Spleen (tissue), 11 donors: ENCODE measurements around the gene ARHGAP19. TPM values are rescaled to one million over a fixed set of nuclear protein-coding genes. Genes with fewer than 3 reads are reported as not detected.

Experiments used
- DNase-seq: peaks from one replicate; pipeline ENCODE4 v3.0.0-alpha.2; 2020
- H3K27ac ChIP-seq, 8 donors: fragments of 200-600 bp; sonication (generic) in 7 of 8; 1 replicate in 4 of 8; 2 replicates in 4 of 8; pipeline versions ENCODE4 v1.5.0 to v1.8.0; 2016 to 2021; ENCODE audit warnings: inconsistent platforms in 4 of 8, mild to moderate bottlenecking in 4 of 8, moderate library complexity in 1 of 8
- H3K27me3 ChIP-seq, 7 donors: fragments of 200-600 bp; sonication (generic) in 6 of 7; replicated peaks in 1 of 7; 1 replicate in 4 of 7; 2 replicates in 3 of 7; pipeline versions ENCODE4 v1.5.0 to v1.8.0; 2016 to 2021; ENCODE audit warnings: inconsistent platforms in 3 of 7, mild to moderate bottlenecking in 1 of 7
- H3K36me3 ChIP-seq, 6 donors: fragments of 200-600 bp; sonication (generic) in 5 of 6; 1 replicate in 4 of 6; 2 replicates in 2 of 6; pipeline versions ENCODE4 v1.5.0 to v1.8.0; 2016 to 2021; ENCODE audit warnings: inconsistent platforms in 2 of 6
- H3K4me1 ChIP-seq, 6 donors: fragments of 200-600 bp; sonication (generic) in 5 of 6; 1 replicate in 3 of 6; 2 replicates in 3 of 6; pipeline versions ENCODE4 v1.5.0 to v1.8.0; 2016 to 2021; ENCODE audit warnings: inconsistent platforms in 3 of 6
- H3K4me3 ChIP-seq, 8 donors: fragments of 200-600 bp; sonication (generic) in 7 of 8; 1 replicate in 4 of 8; 2 replicates in 4 of 8; pipeline versions ENCODE4 v1.5.0 to v1.8.0; 2016 to 2021; ENCODE audit warnings: inconsistent platforms in 4 of 8, mild to moderate bottlenecking in 4 of 8, moderate library complexity in 2 of 8
- H3K9me3 ChIP-seq, 8 donors: fragments of 200-600 bp; sonication (generic) in 7 of 8; 1 replicate in 4 of 8; 2 replicates in 4 of 8; pipeline versions ENCODE4 v1.5.0 to v1.8.0; 2016 to 2021; ENCODE audit warnings: inconsistent platforms in 4 of 8
- CTCF ChIP-seq, 11 experiments: fragments of 200-600 bp in 7 of 11; fragments of 450-650 bp in 4 of 11; sonication (generic) in 4 of 11; IDR thresholded peaks in 8 of 11; conservative IDR thresholded peaks in 3 of 11; 1 replicate in 7 of 11; 2 replicates in 4 of 11; pipeline versions ENCODE4 v1.4.0 to v1.8.0; 2016 to 2021; ENCODE audit warnings: antibody characterized with exemption in 11 of 11, inconsistent platforms in 4 of 11, mild to moderate bottlenecking in 1 of 11
- POLR2A ChIP-seq, 3 donors: fragments of 450-650 bp; IDR thresholded peaks; one replicate each; pipeline ENCODE4 v1.5.1; 2017; ENCODE audit warnings: antibody characterized with exemption in 3 of 3, mild to moderate bottlenecking in 1 of 3
- POLR2AphosphoS5 ChIP-seq, 3 donors: sonication (generic); formaldehyde crosslinking; IDR thresholded peaks; one replicate each; pipeline ENCODE4 v1.5.1; 2017; ENCODE audit warnings: antibody characterized with exemption in 3 of 3
- WGBS, 5 donors: extraction: QIAGEN DNeasy Blood & Tissue Kit in 3 of 5; methylation state at CpG; one replicate each; pipeline versions ENCODE4 v1.1.5 to v1.1.7; 2013 to 2018; 5-methylcytosine and 5-hydroxymethylcytosine counted together
- intact Hi-C: fragments of 100-400 bp; cut with DNase I; formaldehyde crosslinking; loops from one replicate; pipeline ENCODE4 v1.15.0; 2023; ENCODE audit warnings: low total_unique reads
- polyA plus RNA-seq, 3 donors: library from polyadenylated mRNA; stranded (reverse); fragments of 200-250 nt; gene quantifications; one replicate each; pipeline ENCODE4 v1.2.1, GENCODE V29; 2013
- total RNA-seq, 7 donors: library from RNA; depleted of rRNA in 3 of 7; stranded (reverse); fragments of >200 nt in 3 of 7; fragmentation: NEBNext Ultra II Directional in 4 of 7; extraction: Animal tissue kit (Norgen Biotek cat#: 25700) in 4 of 7; gene quantifications; one replicate each; pipeline versions ENCODE4 v1.1.0 to v1.2.1, GENCODE V29; 2016 to 2021
- donor health status: healthy with polysubstance abuse.
- donor health status: DM: no; HTN: no; CAD: no; lungs with moderate emphysema.
- donor health status: DM: no; HTN: no; CAD: no.
- donor health status: Bipolar disorder and iron deficiency.
- donor health status: healthy.
- donor health status: DM: no; HTN: no; CAD: no.
- donor health status: DM: yes; HTN: yes; CAD: no.

The ARHGAP19 gene
- total and polyA plus RNA-seq, 10 donors: 3.1 to 35.3 (median 25.1) TPM

GRCh38 chr10:97230146-97230545, 62.3 kb downstream of the ARHGAP19 start:
- Histone ChIP-seq H3K4me1 (peaks cover 0 to 5% (median 0%) of the 10 kb centered on the region in 6 donors), H3K4me3 (no peak overlapping the region), H3K27me3 (no peaks in the 10 kb centered on the region), H3K9me3 (no peaks in the 10 kb centered on the region), H3K27ac (no peak overlapping the region), H3K36me3 (peaks cover 0 to 98% (median 55%) of the 10 kb centered on the region in 6 donors)
- intact Hi-C loops: no loop called here
- WGBS, 5 donors: 78 to 100% (median 95%) methylated on average over 1 of the region's 1 CpG
- TF ChIP-seq CTCF (IDR thresholded peaks at IDR 0.05 in 8 of 11, conservative IDR thresholded peaks at IDR 0.05 in 3 of 11) (no peak), POLR2A (IDR thresholded peaks at IDR 0.05) (no peak), POLR2AphosphoS5 (IDR thresholded peaks at IDR 0.05) (no peak)
- DNase-seq: no peak

- H3K4me3 ChIP-seq: no peak overlapping the region
- H3K4me1 ChIP-seq: peaks cover 0 to 8% (median 1%) of the 10 kb centered on the region in 6 donors
- H3K36me3 ChIP-seq: peaks cover 0 to 98% (median 56%) of the 10 kb centered on the region in 6 donors
- 83 to 89% (median 89%) methylated on average over 1 of the region's 1 CpG for WGBS, 5 donors
- no peaks in the 10 kb centered on the region for H3K9me3 ChIP-seq
- intact Hi-C loops: no loop called here
- H3K27ac ChIP-seq: no peak overlapping the region
- no peaks in the 10 kb centered on the region for H3K27me3 ChIP-seq
- no peak for DNase-seq
- TF ChIP-seq CTCF (IDR thresholded peaks at IDR 0.05 in 8 of 11, conservative IDR thresholded peaks at IDR 0.05 in 3 of 11) (no peak), POLR2AphosphoS5 (IDR thresholded peaks at IDR 0.05) (no peak), POLR2A (IDR thresholded peaks at IDR 0.05) (no peak)
Measured at GRCh38 chr10:97229322-97230015, 63.0 kb downstream of the ARHGAP19 start.

- H3K4me3 ChIP-seq: no peak overlapping the region
- peaks cover 0 to 98% (median 57%) of the 10 kb centered on the region in 6 donors for H3K36me3 ChIP-seq
- no peak overlapping the region for H3K27ac ChIP-seq
- H3K27me3 ChIP-seq: no peaks in the 10 kb centered on the region
- H3K9me3 ChIP-seq: no peaks in the 10 kb centered on the region
- no peak for DNase-seq
- H3K4me1 ChIP-seq: peaks cover 0 to 13% (median 3%) of the 10 kb centered on the region in 6 donors
- no peak for TF ChIP-seq CTCF (IDR thresholded peaks at IDR 0.05 in 8 of 11, conservative IDR thresholded peaks at IDR 0.05 in 3 of 11)
- no peak for TF ChIP-seq POLR2A (IDR thresholded peaks at IDR 0.05)
- TF ChIP-seq POLR2AphosphoS5 (IDR thresholded peaks at IDR 0.05): no peak
- intact Hi-C loops: no loop called here
- 96 to 100% (median 100%) methylated on average over 1 of the region's 1 CpG for WGBS, 5 donors
Measured at GRCh38 chr10:97228775-97229157, 63.7 kb downstream of the ARHGAP19 start.

GRCh38 chr10:97228130-97228774, 64.2 kb downstream of the ARHGAP19 start:
- Histone ChIP-seq H3K4me1 (peaks cover 0 to 13% (median 3%) of the 10 kb centered on the region in 6 donors), H3K4me3 (no peak overlapping the region), H3K36me3 (peaks cover 0 to 98% (median 57%) of the 10 kb centered on the region in 6 donors), H3K27ac (no peak overlapping the region), H3K27me3 (no peaks in the 10 kb centered on the region), H3K9me3 (no peaks in the 10 kb centered on the region)
- no peak for DNase-seq
- intact Hi-C loops: no loop called here
- WGBS, 5 donors: 86 to 95% (median 89%) methylated on average over 3 of the region's 3 CpGs
- no peak for TF ChIP-seq CTCF (IDR thresholded peaks at IDR 0.05 in 8 of 11, conservative IDR thresholded peaks at IDR 0.05 in 3 of 11)
- no peak for TF ChIP-seq POLR2AphosphoS5 (IDR thresholded peaks at IDR 0.05)
- TF ChIP-seq POLR2A (IDR thresholded peaks at IDR 0.05): no peak
